Measurements from ENCODE around the gene C11orf86. TPM values are rescaled to one million over a fixed set of nuclear protein-coding genes. Genes with fewer than 3 reads are reported as not detected.

The C11orf86 gene
- total and polyA plus RNA-seq, 2 experiments from 2014 or later, result 0.21 to 0.74 TPM

GRCh38 chr11:67014343-67014742 is 39.2 kb downstream of the C11orf86 start:
- H3K9me2 ChIP-seq (ENCODE audit: insufficient read depth), result no peaks in the 10 kb centered on the region
- H3K36me3 ChIP-seq (ENCODE audit: insufficient read depth), result no peaks in the 10 kb centered on the region
- Mint-ChIP-seq H3K27ac (no peak overlapping the region), H3K9me3 (peaks cover 3% of the 10 kb centered on the region; the same call in 1 of the 3 replicates), H3K4me3 (no peak overlapping the region; the same call in 2 of the 3 replicates), H3K36me3 (ENCODE audit: low read depth) (peaks cover 6% of the 10 kb centered on the region; the same call in 2 of the 3 replicates), H3K27me3 (ENCODE audit: insufficient read depth, low read depth, poor library complexity) (peaks cover 10% of the 10 kb centered on the region), H3K4me1 (peaks cover 10% of the 10 kb centered on the region)
- no peaks in the 10 kb centered on the region for H4K20me1 ChIP-seq (replicated peaks; ENCODE audit: insufficient read depth)
- H3K4me1 ChIP-seq (ENCODE audit: insufficient read depth), result no peaks in the 10 kb centered on the region
- DNase-seq (ENCODE audit: low spot score) (no peak), ATAC-seq (no peak)
- no peak overlapping the region for H3K4me3 ChIP-seq
- H3K27ac ChIP-seq (ENCODE audit: low read depth), result no peak overlapping the region
- no peak overlapping the region for H2AFZ ChIP-seq
- no peaks in the 10 kb centered on the region for H3K27me3 ChIP-seq (ENCODE audit: insufficient read depth)
- no peaks in the 10 kb centered on the region for H3F3A ChIP-seq (replicated peaks; ENCODE audit: low read depth)
- H3K4me2 ChIP-seq, result no peak overlapping the region
- no peaks in the 10 kb centered on the region for H3K79me2 ChIP-seq (replicated peaks; ENCODE audit: insufficient read depth)
- TF ChIP-seq REST (IDR thresholded peaks at IDR 0.05; ENCODE audit: unreplicated experiment) (no peak), STAT1 (IDR thresholded peaks at IDR 0.05; ENCODE audit: unreplicated experiment) (no peak), ETS1 (IDR thresholded peaks at IDR 0.05) (no peak), EZH2 (IDR thresholded peaks at IDR 0.05; ENCODE audit: low read depth, unreplicated experiment) (no peak), CTCF (conservative IDR thresholded peaks at IDR 0.05; ENCODE audit: low read depth in 2 of 2) (no peak), POLR2AphosphoS5 (IDR thresholded peaks at IDR 0.05; ENCODE audit: low read depth) (no peak), ZNF114 (CRISPR knock-in tag; IDR thresholded peaks at IDR 0.05) (no peak)

GRCh38 chr11:67015048-67015447 is 39.9 kb downstream of the C11orf86 start:
- peaks cover 6% of the 10 kb centered on the region; the same call in 2 of the 3 replicates for H3K36me3 Mint-ChIP-seq (ENCODE audit: low read depth)
- Histone ChIP-seq H3K27me3 (ENCODE audit: insufficient read depth) (no peaks in the 10 kb centered on the region), H4K20me1 (replicated peaks; ENCODE audit: insufficient read depth) (no peaks in the 10 kb centered on the region), H3K36me3 (ENCODE audit: insufficient read depth) (no peaks in the 10 kb centered on the region), H3K4me3 (no peak overlapping the region), H3F3A (replicated peaks; ENCODE audit: low read depth) (no peaks in the 10 kb centered on the region), H3K79me2 (replicated peaks; ENCODE audit: insufficient read depth) (no peaks in the 10 kb centered on the region), H3K27ac (ENCODE audit: low read depth) (no peak overlapping the region), H2AFZ (no peak overlapping the region; the same call in 1 of the 2 replicates), H3K9me2 (ENCODE audit: insufficient read depth) (no peaks in the 10 kb centered on the region), H3K4me1 (ENCODE audit: insufficient read depth) (no peaks in the 10 kb centered on the region), H3K4me2 (no peak overlapping the region)
- no peak for DNase-seq (ENCODE audit: low spot score)
- peaks cover 3% of the 10 kb centered on the region; the same call in 1 of the 3 replicates for H3K9me3 Mint-ChIP-seq
- H3K4me1 Mint-ChIP-seq, result peaks cover 10% of the 10 kb centered on the region
- H3K27ac Mint-ChIP-seq, result no peak overlapping the region
- H3K4me3 Mint-ChIP-seq, result no peak overlapping the region
- H3K27me3 Mint-ChIP-seq (ENCODE audit: insufficient read depth, low read depth, poor library complexity), result peaks cover 11% of the 10 kb centered on the region
- ATAC-seq, result peak; percentile 39
- TF ChIP-seq STAT1 (IDR thresholded peaks at IDR 0.05; ENCODE audit: unreplicated experiment) (no peak), ZNF114 (CRISPR knock-in tag; IDR thresholded peaks at IDR 0.05) (no peak), ZNF331 (CRISPR knock-in tag; IDR thresholded peaks at IDR 0.05; ENCODE audit: low read depth) (no peak), JUNB (IDR thresholded peaks at IDR 0.05; ENCODE audit: unreplicated experiment) (no peak), CTCF (conservative IDR thresholded peaks at IDR 0.05; ENCODE audit: low read depth in 2 of 2) (no peak), CREB1 (CRISPR knock-in tag; IDR thresholded peaks at IDR 0.05; ENCODE audit: low read depth) (no peak), NANOG (IDR thresholded peaks at IDR 0.05; ENCODE audit: borderline replicate concordance) (no peak), REST (IDR thresholded peaks at IDR 0.05; ENCODE audit: unreplicated experiment) (no peak)
